HuH-7 (cell line): ENCODE results near the gene NSUN2.
A peak's percentile ranks its signal among the peaks of the same experiment; 100 is the strongest.

ENCODE experiments used
- DNase-seq: peaks from one replicate; pipeline ENCODE4 v3.0.0; 2011; ENCODE audit warnings: low spot score

Gene NSUN2

GRCh38 chr5:6604341-6604740 lies 28.5 kb downstream of the NSUN2 start:
- DNase-seq = no peak

DNA sequence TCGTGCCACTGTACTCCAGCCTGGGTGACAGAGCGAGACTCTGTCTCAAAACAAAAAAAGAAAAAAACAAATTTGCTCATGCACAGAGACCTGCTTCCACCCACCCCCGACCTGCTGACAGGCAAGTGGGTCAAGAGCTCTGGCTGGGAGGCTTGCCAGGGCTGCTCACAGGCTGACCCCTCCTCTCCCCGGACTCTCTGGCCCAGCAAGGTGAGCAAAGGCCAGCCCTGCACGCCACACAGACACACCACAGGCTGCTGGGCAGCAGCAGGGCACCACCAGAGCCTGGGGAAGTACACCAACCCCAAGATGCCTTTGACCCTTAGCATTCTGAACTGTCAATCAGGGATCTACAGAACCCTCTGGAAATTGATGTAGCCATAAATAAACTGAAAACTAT lies 29.2 kb downstream of the NSUN2 start:
- no peak for DNase-seq

GRCh38 chr5:6602441-6602840 lies 30.4 kb downstream of the NSUN2 start:
- DNase-seq = no peak

- DNase-seq = no peak
Measured at GRCh38 chr5:6601816-6602215, 31.0 kb downstream of the NSUN2 start.

- no peak for DNase-seq
Measured at GRCh38 chr5:6601271-6601670, 31.6 kb downstream of the NSUN2 start.

DNA sequence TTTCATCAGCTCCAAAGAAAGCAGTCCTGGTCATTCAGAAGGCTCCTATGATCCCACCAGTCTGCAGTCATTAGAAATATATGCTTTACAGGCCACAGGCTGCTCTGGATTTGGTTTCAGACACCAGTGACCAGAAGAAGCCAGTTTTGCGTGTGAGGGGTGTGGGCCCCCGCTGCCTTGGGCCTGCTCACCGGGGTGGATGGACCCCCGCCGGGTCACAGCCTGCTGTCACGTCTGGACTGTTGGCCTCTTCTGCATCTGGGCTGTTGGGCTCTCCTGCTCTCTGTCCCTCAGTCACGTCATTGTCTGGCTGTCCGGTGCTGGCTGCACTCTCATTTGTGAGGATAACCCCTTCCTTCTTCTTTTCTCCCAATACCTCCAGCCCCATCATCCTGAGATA lies 33.1 kb downstream of the NSUN2 start:
- DNase-seq = no peak

DNA sequence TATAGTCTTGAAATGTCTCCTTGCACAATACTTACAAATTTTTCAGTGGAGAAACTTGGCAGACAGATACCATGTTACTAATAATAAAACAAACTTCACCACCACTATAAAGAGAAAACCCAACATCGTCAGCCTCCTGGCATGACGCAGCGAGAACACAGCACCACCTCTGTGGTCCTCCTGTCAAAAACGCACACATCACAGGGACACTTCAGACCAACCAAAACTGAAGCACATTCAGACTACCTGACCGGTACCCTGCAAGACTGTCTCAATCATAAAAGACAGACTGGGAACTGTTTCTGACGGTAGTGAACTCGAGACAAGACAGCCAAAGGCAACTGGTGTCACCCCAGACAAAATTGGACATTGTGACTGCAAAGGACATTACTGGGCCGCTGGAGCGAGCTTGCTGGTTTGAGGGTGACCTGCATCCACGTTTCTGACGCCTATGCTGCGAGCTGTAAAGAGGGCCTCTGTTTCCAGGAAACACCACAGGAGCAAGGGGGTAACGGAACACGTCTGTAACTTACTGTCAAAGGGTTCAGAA lies 34.4 kb downstream of the NSUN2 start:
- no peak for DNase-seq

- DNase-seq = no peak
Measured at GRCh38 chr5:6597557-6597956, 35.3 kb downstream of the NSUN2 start.

GRCh38 chr5:6596388-6596787 lies 36.5 kb downstream of the NSUN2 start:
- DNase-seq = no peak

- no peak for DNase-seq
Measured at GRCh38 chr5:6595405-6595804, 37.4 kb downstream of the NSUN2 start.

GRCh38 chr5:6594066-6594465 lies 38.8 kb downstream of the NSUN2 start:
- DNase-seq = no peak

DNA sequence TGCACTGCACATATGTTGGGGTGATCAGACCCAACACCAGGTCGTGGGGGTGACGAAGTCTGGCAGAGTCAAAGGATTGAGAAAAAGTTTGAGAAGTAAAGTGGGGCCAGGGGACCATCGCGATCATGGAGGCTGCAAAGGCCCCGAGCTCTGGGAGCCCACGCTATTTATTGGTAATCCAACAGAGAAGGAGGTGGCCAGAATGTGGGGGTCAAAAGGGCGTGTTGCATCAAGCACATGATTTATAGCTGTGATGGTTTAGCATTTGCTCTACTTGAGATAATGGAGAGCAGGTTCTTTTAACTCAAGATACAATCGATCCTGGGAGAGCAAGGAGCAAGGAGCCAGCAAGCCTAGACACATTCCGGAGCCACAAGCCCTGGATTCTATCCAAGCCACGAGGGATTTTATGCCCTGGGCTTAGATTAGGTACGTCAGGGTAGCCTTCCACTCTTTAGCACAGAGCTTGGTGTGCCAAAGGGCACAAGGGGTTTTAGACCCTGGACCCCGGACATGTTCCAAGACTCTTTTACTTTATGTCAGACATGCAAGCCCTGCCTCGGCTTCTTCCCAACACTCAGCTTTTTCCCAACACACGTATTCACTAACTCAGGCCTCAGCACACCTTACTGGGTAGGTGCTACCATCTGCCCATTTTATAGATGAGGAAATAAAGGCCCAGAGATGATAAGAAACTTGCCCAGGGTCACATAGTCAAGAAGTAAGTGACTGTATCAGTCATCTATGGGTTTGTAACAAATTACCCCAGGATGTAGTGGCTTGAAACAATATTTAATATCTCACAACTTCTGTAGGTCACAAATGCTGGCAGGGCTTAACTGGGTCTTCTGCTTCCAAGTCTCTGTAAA lies 39.5 kb downstream of the NSUN2 start:
- DNase-seq = no peak

DNA sequence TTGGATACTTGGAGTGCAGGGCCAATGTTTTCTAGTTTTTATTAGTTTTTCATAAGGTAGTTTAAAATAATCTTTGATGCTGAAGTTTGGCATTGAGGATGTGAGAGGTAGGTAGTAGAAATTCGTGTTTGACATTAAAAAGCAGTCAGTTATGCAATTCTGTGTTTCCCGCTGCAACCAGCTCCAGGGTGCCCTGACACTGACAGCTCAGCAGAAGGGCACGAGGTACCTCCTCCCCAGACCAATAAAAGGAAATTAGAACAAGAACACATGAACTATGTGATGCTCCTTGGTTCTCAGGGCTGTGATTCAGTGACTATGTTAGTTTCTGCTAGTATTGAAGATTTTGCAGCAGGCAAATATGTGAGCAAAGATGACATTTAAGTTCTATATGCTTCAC lies 40.2 kb downstream of the NSUN2 start:
- no peak for DNase-seq

GRCh38 chr5:6591671-6592288 lies 41.1 kb downstream of the NSUN2 start:
- no peak for DNase-seq

DNA sequence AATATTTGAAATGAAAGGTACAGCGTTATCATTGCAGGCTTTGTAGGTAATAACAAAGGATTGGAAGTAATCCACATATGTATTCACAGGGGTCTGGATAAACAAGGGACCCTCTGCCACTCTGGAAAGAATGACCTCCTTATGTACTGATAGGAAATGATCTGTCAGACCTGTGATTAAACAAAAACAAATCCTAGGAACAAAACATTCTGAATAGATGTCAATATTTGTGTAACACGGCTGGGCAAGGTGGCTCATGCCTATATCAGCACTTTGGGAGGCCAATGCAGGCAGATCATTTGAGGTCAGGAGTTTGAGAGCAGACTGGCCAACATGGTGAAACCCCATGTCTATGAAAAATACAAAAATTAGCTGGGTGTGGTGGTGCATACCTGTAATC lies 42.3 kb downstream of the NSUN2 start:
- no peak for DNase-seq

DNA sequence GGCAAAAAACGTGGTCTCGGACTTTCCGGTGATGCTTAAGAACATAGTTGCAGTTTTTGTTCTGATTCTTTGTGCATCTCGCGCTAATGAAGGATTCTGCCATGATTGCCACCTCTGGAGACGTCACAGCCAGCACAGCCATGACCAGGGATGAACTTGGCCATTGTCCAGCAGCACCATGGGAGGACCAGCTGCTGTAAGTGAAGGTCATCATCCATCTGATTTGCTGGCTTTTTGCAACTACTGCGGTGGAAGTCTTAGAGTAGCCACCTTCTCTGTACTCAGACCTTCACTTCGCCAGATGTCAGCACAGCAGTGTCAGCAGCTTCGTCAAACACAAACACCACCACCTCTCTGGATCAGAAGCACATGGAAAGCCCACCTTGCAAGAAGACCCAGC lies 45.7 kb downstream of the NSUN2 start:
- no peak for DNase-seq

DNA sequence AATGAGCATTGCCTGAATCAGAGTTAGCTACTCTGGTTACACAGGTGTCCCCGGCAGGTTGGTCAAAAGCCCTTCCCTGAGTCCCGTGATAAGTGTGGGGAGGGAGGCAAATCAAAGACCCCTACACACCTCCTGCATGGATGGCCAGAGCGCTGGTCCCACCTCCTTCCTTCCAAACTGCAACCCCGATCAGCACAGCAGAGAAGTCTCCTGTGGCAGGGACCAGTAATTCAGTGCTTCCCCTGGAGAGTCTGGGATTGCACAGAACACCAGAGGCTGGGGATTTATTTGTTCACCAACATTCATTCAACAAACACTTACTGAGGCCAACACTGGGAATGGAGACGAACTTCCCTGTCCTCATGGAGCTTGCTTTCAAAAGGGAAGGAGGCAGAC lies 46.2 kb downstream of the NSUN2 start:
- DNase-seq = no peak

DNA sequence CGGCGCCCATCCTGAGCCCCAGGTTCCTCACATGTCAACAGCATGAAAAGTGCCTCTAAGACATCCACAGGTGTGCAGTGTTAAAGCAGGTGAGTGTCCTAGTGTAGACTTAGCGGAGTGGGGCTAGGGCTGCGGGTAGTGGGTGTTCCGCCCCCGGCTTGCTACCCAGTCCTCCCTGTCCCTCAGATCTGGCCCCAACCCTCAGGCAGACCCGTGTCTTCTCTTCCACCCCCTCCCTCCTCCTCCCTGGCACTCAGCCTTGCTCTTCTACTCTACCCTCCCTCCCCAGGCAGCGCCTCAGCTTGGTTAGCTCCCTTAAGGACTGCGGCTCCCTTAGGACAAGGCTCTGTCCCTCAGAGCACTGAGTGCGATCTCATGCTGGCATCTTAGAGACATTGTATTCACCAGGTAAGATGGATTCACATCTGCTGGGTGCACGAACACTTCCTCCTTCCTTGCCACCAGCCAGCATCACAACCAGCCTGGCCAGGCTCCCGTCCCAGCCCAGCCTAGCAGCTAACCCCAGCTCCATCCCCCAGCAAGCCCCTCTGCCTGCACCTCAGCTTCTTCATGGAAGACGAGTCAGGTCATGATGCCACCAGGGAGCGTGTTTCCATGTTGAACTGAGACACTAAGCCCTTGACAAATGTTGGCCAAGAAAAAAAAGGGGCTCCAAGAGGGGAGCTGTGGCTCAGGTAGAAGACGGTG lies 46.8 kb downstream of the NSUN2 start:
- DNase-seq = no peak

- DNase-seq = no peak
Measured at GRCh38 chr5:6585168-6585567, 47.7 kb downstream of the NSUN2 start.

DNA sequence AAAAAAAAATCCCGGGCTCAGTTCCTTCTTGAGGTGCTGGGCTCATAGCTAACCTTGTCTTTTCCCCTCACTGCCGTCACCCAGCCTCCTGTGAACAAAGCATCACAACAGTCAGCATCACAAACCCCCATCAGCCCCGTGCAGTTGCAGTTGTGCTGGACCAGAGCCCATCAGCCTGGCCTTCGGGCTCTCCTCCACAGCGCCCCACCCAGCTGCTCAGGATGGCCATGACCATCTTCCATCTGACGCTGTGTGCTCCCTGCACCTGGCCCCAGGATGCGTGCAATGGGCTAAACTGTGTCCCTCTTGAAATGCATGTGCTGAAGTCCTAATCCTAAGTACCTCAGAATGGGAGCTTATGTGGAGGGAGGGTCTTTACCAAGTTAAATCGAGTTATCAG lies 48.1 kb downstream of the NSUN2 start:
- DNase-seq = no peak

GRCh38 chr5:6584101-6584645 lies 48.7 kb downstream of the NSUN2 start:
- no peak for DNase-seq

GRCh38 chr5:6583049-6583880 lies 49.6 kb downstream of the NSUN2 start:
- peak; percentile 47 for DNase-seq
